Fibroblast of lung (primary cell): ENCODE measurements around the gene TP53RK. TPM values are rescaled to one million over a fixed set of nuclear protein-coding genes. Genes with fewer than 3 reads are reported as not detected.

Experiments used
- DNase-seq, 2 donors: peaks; one replicate each; pipeline versions ENCODE4 v3.0.0 to v3.0.0-alpha.2; 2010; ENCODE audit warnings: low read depth in 2 of 2
- H2AFZ ChIP-seq: 2 replicates; pipeline ENCODE4 v1.5.1; 2012; ENCODE audit warnings: low read length, control low read depth, inconsistent platforms
- H3K27ac ChIP-seq: 2 replicates; pipeline ENCODE4 v1.5.1; 2011; ENCODE audit warnings: low read length, control low read depth; ENCODE audit not compliant: insufficient read depth
- H3K27me3 ChIP-seq: 2 replicates; pipeline ENCODE4 v1.5.1; 2011; ENCODE audit warnings: mild to moderate bottlenecking, low read length; ENCODE audit not compliant: control insufficient read depth, insufficient read depth
- H3K36me3 ChIP-seq: 2 replicates; pipeline ENCODE4 v1.5.1; 2011; ENCODE audit warnings: low read length; ENCODE audit not compliant: control insufficient read depth, insufficient read depth
- H3K4me1 ChIP-seq: 2 replicates; pipeline ENCODE4 v1.5.1; 2011; ENCODE audit warnings: low read length; ENCODE audit not compliant: control insufficient read depth, insufficient read depth; ENCODE audit errors: extremely low read depth
- H3K4me2 ChIP-seq: 2 replicates; pipeline ENCODE4 v1.5.1; 2011; ENCODE audit warnings: low read length, control low read depth; ENCODE audit not compliant: insufficient read depth; ENCODE audit errors: extremely low read depth
- H3K4me3 ChIP-seq, 4 experiments: fragments of 200-600 bp in 1 of 4; sonication (generic) in 1 of 4; replicated peaks in 1 of 4; 2 replicates each; pipeline ENCODE4 v1.5.1; 2011 to 2016; ENCODE audit warnings: low read length in 4 of 4, low read depth in 3 of 4, mild to moderate bottlenecking in 3 of 4, control low read depth in 2 of 4, inconsistent platforms in 1 of 4, mixed read lengths in 1 of 4; ENCODE audit not compliant: insufficient read depth in 1 of 4; ENCODE audit errors: control extremely low read depth in 1 of 4
- H3K79me2 ChIP-seq: 2 replicates; pipeline ENCODE4 v1.5.1; 2012; ENCODE audit warnings: mild to moderate bottlenecking, low read length, inconsistent platforms; ENCODE audit not compliant: control insufficient read depth, insufficient read depth
- H3K9ac ChIP-seq: 2 replicates; pipeline ENCODE4 v1.5.1; 2011; ENCODE audit warnings: mild to moderate bottlenecking, low read length, control low read depth; ENCODE audit not compliant: insufficient read depth
- H3K9me3 ChIP-seq: 2 replicates; pipeline ENCODE4 v1.5.1; 2012; ENCODE audit warnings: low read depth, low read length; ENCODE audit not compliant: control insufficient read depth, insufficient read depth
- H4K20me1 ChIP-seq: 2 replicates; pipeline ENCODE4 v1.5.1; 2011; ENCODE audit warnings: low read length; ENCODE audit not compliant: control insufficient read depth, insufficient read depth; ENCODE audit errors: extremely low read depth
- CTCF ChIP-seq, 2 donors: IDR thresholded peaks in 1 of 2; conservative IDR thresholded peaks in 1 of 2; 1 replicate in 1 of 2; 2 replicates in 1 of 2; pipeline ENCODE4 v1.5.1; 2011 to 2012; ENCODE audit warnings: low read length in 2 of 2, control low read depth in 1 of 2, inconsistent platforms in 1 of 2, low read depth in 1 of 2, mild to moderate bottlenecking in 1 of 2
- EZH2 ChIP-seq: IDR thresholded peaks from 2 replicates; pipeline ENCODE4 v1.5.1; 2012; ENCODE audit warnings: low read length, control low read depth, mild to moderate bottlenecking; ENCODE audit errors: missing control alignments
- polyA plus RNA-seq, 2 donors: library from polyadenylated mRNA; depleted of rRNA in 1 of 2; stranded (reverse) in 1 of 2; unstranded in 1 of 2; fragments of >200 nt; gene quantifications; 2 replicates each; pipeline ENCODE4 v1.2.1, GENCODE V29; 2011 to 2012; ENCODE audit warnings: missing spikeins in 1 of 2
- total RNA-seq: library from RNA; depleted of rRNA; stranded (reverse); fragments of >200 nt; gene quantifications from 2 replicates; pipeline ENCODE4 v1.2.1, GENCODE V29; 2014

TP53RK gene
- total and polyA plus RNA-seq, 2 donors (not counting 1 experiment from before 2014, with no cell fraction given), result 9.2 to 19.5 TPM

GRCh38 chr20:46722450-46722849 lies 33.2 kb upstream of the TP53RK start:
- H3K36me3 ChIP-seq, result peaks cover 3% of the 10 kb centered on the region
- no peaks in the 10 kb centered on the region for H3K27me3 ChIP-seq
- no peaks in the 10 kb centered on the region for H3K9me3 ChIP-seq
- H3K27ac ChIP-seq, result no peak overlapping the region
- no peak for TF ChIP-seq CTCF (conservative IDR thresholded peaks at IDR 0.05 in 1 of 2, IDR thresholded peaks at IDR 0.05 in 1 of 2; ENCODE audit: low read depth in 1 of 2, low read length in 2 of 2)
- no peak for TF ChIP-seq EZH2
- no peak overlapping the region for H2AFZ ChIP-seq
- H3K4me3 ChIP-seq, result no peak overlapping the region
- no peaks in the 10 kb centered on the region for H3K4me1 ChIP-seq
- no peak overlapping the region for H3K4me2 ChIP-seq
- no peak for DNase-seq
- no peaks in the 10 kb centered on the region for H3K79me2 ChIP-seq
- H3K9ac ChIP-seq, result no peak overlapping the region
- no peaks in the 10 kb centered on the region for H4K20me1 ChIP-seq

- Histone ChIP-seq H3K9ac (no peak overlapping the region), H3K36me3 (peaks cover 3% of the 10 kb centered on the region), H2AFZ (no peak overlapping the region), H3K9me3 (no peaks in the 10 kb centered on the region), H3K4me3 (no peak overlapping the region), H3K4me2 (no peak overlapping the region), H3K79me2 (no peaks in the 10 kb centered on the region), H3K27me3 (no peaks in the 10 kb centered on the region), H4K20me1 (no peaks in the 10 kb centered on the region), H3K4me1 (no peaks in the 10 kb centered on the region), H3K27ac (no peak overlapping the region)
- TF ChIP-seq EZH2, result no peak
- TF ChIP-seq CTCF (conservative IDR thresholded peaks at IDR 0.05 in 1 of 2, IDR thresholded peaks at IDR 0.05 in 1 of 2; ENCODE audit: low read depth in 1 of 2, low read length in 2 of 2), result no peak
- no peak for DNase-seq
Measured at GRCh38 chr20:46721476-46721875, 32.2 kb upstream of the TP53RK start.

GRCh38 chr20:46720776-46721425 lies 31.7 kb upstream of the TP53RK start:
- Histone ChIP-seq H3K9me3 (no peaks in the 10 kb centered on the region), H3K9ac (no peak overlapping the region), H3K4me1 (no peaks in the 10 kb centered on the region), H3K4me2 (no peak overlapping the region), H2AFZ (no peak overlapping the region), H3K27me3 (no peaks in the 10 kb centered on the region), H3K79me2 (no peaks in the 10 kb centered on the region), H3K27ac (no peak overlapping the region), H4K20me1 (no peaks in the 10 kb centered on the region), H3K4me3 (no peak overlapping the region), H3K36me3 (peaks cover 3% of the 10 kb centered on the region)
- TF ChIP-seq CTCF (conservative IDR thresholded peaks at IDR 0.05 in 1 of 2, IDR thresholded peaks at IDR 0.05 in 1 of 2; ENCODE audit: low read depth in 1 of 2, low read length in 2 of 2), result no peak
- no peak for TF ChIP-seq EZH2
- no peak for DNase-seq
